ENCODE results near the gene MSH5. TPM values are rescaled to one million over a fixed set of nuclear protein-coding genes. Genes with fewer than 3 reads are reported as not detected.

Gene MSH5
- total RNA-seq, 1 experiment from 2014 or later = 22.4 TPM

DNA sequence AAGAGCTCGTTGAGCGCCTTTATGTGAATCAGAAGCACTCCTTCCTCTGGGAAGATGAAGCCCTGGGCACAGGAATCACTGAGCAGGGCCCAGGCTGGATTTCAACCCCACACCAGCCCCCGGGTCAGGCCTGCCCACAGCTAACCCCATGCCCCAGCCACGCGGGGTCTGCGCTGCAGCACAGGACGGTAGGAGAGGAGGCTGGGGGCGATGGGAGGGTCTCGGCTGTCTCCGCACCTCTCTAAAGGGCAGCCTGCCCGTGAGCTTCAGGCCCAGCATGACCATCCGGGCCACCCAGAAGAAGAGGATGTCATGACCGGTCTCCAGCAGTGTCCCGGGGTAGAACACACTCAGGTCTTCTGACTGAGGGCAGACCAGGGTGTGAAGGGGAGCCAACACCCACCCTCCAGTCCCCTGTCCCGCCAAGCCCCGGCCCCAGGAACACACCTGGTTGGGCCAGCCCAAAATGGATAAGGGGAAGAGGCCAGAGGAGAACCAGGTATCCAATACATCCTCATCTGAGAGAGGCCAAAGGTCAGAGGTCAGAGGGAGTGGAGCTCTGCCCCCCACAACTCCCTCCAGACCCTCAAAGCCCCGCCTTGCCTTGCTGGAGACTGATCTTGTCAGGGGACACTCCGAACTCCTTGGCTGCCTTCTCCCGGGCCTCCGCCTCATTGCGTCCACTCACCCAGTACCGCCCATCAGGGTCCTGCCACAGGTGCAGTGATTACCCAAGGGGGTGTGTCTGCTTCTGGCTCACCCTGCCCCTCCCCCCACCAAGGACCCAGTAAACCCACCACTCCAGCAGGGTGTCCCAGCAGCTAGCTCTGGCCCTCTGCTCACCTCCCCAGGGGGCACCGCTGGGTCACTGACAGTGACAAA lies 41.7 kb downstream of the MSH5 start:
- no peak overlapping the region for H4K8ac ChIP-seq (replicated peaks; ENCODE audit: insufficient read length, low read depth, low read length)
- no peak overlapping the region for H2AK5ac ChIP-seq (ENCODE audit: insufficient read length, low read length)
- no peak overlapping the region for H3K4me2 ChIP-seq (ENCODE audit: insufficient read depth, insufficient read length, low read length)
- no peaks in the 10 kb centered on the region for H3K79me2 ChIP-seq (ENCODE audit: insufficient read depth, low read length)
- H2AFZ ChIP-seq (ENCODE audit: low read length) = no peak overlapping the region
- TF ChIP-seq CTCF (conservative IDR thresholded peaks at IDR 0.05) = no peak
- no peak overlapping the region for H3K4ac ChIP-seq (ENCODE audit: low read depth, low read length)
- H2BK20ac ChIP-seq (ENCODE audit: low read depth, low read length, poor library complexity, severe bottlenecking) = no peak overlapping the region
- no peak overlapping the region for H4K91ac ChIP-seq (ENCODE audit: insufficient read length, low read depth, low read length)
- H3K9me3 Mint-ChIP-seq = no peaks in the 10 kb centered on the region
- peaks cover 46 to 81% (median 63%) of the 10 kb centered on the region in 3 experiments for H3K36me3 Mint-ChIP-seq (ENCODE audit: insufficient read depth in 1 of 3, low read depth in 3 of 3)
- H2BK15ac ChIP-seq (ENCODE audit: low read depth, low read length) = no peak overlapping the region
- H3K23me2 ChIP-seq (ENCODE audit: insufficient read length, low read depth, low read length, poor library complexity, severe bottlenecking) = no peaks in the 10 kb centered on the region
- H3K56ac ChIP-seq (ENCODE audit: insufficient read length, low read depth, low read length) = no peak overlapping the region
- H3K4me3 Mint-ChIP-seq = no peak overlapping the region
- H3K9ac ChIP-seq (ENCODE audit: extremely low read depth, insufficient read length, low read length) = no peak overlapping the region
- no peak overlapping the region for H2BK5ac ChIP-seq (ENCODE audit: insufficient read length, low read length)
- H4K20me1 ChIP-seq (ENCODE audit: control insufficient read depth, insufficient read depth, insufficient read length) = no peaks in the 10 kb centered on the region
- H3K23ac ChIP-seq (ENCODE audit: insufficient read length, low read depth, low read length) = no peak overlapping the region
- no peak overlapping the region for H3K18ac ChIP-seq (ENCODE audit: insufficient read length, low read depth, low read length)
- H2BK120ac ChIP-seq (ENCODE audit: low read depth, low read length, poor library complexity, severe bottlenecking) = no peak overlapping the region
- H3K9me3 ChIP-seq (ENCODE audit: control insufficient read depth, low read depth, low read length) = no peaks in the 10 kb centered on the region
- no peak overlapping the region for H3K27ac ChIP-seq (ENCODE audit: insufficient read length, low read depth, low read length)
- H3K27ac Mint-ChIP-seq = no peak overlapping the region
- H3K27me3 Mint-ChIP-seq (ENCODE audit: low read depth) = no peaks in the 10 kb centered on the region
- H3K4me1 ChIP-seq (ENCODE audit: insufficient read depth, low read length) = no peaks in the 10 kb centered on the region
- no peak overlapping the region for H3K14ac ChIP-seq (ENCODE audit: insufficient read depth, low read length)
- H3K27me3 ChIP-seq (ENCODE audit: insufficient read depth, low read length) = no peaks in the 10 kb centered on the region
- H4K5ac ChIP-seq (ENCODE audit: insufficient read length, low read depth, low read length) = no peak overlapping the region
- H3K79me1 ChIP-seq (ENCODE audit: insufficient read depth, low read depth, low read length, poor library complexity, severe bottlenecking) = no peaks in the 10 kb centered on the region
- H2BK12ac ChIP-seq (ENCODE audit: insufficient read length, low read depth, low read length) = no peak overlapping the region
- H3T11ph ChIP-seq (ENCODE audit: low read length) = no peak overlapping the region
- no peak for DNase-seq
- peaks cover 1 to 5% of the 10 kb centered on the region in 2 experiments; a peak in 1 of 4 replicates for H3K4me1 Mint-ChIP-seq
- WGBS (ENCODE audit: extremely low coverage, insufficient read length, low lambda C conversion rate) = no CpG with 5 or more reads among the region's 23 CpGs
